GM21529 (cell line): ENCODE measurements around the gene SLX9.

ENCODE experiments used
- ATAC-seq: cut with Tn5 transposase; IDR thresholded peaks from one replicate; pipeline ENCODE4 v1.9.1; 2021; ENCODE audit not compliant: unreplicated experiment

The SLX9 gene

DNA sequence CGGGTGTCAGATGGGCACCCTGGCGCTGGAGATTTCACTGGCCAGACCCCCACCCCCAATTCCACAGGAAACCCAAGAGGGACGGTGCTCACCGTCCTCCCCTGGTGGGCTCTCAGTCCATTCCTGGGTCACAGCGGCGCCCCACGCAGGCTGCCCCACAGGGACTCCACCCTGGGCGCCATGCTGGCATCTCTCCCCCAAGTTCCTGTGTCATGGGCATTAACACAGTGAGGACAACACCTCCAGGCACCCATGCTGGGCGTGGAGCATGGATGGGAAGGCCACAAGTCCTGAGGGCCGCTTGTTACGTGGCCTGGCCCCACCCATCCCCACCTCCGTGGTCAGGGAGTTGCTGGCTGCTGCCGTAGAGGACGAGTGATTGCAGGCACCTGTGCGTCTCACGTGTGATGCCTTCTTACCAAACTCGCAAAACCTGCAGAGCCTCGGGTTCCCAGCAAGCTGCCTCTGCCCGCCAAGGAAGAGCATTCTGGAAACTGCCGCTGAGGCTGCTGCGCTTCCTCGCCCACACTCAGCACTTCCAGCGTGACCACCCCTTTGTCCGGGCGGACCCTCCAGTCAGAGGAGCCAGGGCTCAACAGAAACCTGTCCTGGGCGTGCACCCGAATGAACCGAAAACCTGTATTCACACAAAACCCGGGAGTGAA lies 60.3 kb downstream of the SLX9 start:
- ATAC-seq, result no peak

DNA sequence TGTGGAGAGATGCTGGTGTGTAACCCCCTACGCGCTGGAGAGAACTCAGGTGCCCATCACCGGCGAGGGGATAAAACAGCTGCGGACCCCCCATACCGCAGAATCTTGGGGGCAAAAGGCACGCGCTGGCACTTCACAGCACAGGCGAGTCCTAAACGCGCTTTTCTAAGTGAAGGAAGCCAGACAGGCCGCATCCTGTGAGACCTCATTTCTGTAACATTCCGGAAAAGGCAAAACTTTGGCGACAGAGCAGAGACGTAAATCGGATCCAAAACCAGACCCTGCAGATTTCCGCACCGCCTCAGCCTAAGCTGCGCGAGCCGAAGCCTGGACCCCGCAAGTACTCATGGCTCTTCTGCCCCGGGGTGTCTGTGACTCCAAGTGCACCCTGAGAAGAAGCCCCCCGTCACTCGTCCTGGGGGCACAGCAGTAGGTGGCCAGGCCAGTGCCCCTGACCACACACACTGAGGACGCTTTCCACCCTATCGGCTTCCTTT lies 60.9 kb downstream of the SLX9 start:
- no peak for ATAC-seq

DNA sequence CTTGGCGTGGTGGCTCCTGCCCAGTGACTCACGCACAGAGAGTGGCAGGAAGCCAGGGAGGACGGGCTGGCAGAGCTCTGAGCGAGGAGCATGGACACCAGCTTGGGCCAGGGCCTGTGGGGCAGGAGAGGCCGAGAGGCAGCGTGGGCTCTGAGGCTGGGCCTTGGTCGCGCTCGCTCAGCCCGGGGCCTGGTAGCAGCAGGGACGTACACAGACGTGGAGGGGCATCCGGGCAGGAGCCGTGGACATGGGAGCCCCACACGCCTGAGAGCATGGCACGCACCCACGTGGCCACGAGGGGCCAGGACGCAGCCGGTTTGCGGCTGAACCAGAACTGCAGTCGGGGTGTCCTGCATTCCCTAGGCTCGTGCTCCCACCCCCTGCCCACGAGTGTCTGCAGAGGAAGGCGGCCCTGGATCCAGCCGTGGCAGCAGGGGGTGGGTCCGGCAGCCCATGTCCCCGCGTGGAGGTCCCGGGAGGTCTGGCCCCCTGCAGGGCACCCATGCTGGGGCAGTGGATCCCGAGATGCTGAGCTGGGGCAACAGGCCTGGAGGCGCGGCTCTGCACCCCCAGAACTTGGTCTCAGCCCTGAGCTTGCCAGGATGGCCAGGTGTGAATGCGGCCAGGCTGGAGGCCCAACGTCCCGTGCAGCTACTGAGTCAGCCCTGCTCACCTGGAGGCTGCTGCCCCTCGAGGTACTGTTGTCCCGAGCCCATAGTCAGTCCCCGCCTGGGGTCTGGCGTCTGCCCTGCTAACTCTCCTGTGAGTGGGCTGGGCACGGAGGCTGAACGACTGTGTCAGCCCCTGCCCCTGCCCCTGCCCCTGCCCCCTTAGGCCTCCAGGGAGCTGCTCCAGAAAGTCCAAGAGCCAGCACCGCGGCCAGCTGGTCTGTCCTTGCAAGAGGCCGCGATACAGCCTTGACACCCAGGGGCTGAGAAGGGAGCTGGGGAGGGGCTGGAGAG lies 61.6 kb downstream of the SLX9 start:
- no peak for ATAC-seq

DNA sequence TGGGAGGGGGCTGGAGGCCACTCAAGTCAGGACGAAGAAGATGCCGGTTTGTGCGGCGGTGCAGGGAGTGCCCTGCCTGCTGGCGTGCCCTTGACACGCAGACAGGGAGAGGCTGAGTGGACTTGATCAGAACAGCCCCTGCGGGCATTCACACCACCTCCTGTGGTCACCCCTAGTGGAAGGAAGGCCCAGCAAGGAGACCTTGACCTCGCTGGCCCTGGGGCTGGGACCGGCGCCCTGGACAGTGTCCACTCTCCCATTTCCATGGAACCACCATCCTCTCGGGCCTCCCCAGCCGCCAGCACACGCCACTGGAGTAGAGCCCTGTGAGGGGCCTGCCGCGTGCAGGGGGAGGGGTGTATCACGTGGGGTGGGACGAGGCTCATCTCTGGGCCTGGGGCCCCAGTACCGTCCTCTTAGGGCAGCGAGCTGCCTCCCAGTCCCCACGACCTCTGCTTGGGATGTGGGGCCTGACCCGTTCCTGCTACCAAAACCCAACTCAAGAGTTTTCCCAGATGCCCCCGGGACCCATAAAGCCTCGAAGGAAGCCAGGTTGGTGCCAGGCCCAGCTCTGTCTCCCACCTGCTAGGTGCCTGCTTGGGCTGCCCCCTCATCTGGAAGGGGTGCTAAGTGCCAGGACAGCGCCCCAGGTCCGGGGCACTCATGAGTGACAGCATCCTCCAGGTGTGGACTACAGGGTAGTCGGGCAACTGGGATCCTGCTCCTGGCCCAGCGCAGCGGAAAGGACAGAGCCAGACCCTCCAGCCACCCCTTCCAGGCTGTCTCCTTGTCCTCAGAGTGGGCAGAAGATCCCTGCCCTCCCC lies 62.8 kb downstream of the SLX9 start:
- no peak for ATAC-seq

DNA sequence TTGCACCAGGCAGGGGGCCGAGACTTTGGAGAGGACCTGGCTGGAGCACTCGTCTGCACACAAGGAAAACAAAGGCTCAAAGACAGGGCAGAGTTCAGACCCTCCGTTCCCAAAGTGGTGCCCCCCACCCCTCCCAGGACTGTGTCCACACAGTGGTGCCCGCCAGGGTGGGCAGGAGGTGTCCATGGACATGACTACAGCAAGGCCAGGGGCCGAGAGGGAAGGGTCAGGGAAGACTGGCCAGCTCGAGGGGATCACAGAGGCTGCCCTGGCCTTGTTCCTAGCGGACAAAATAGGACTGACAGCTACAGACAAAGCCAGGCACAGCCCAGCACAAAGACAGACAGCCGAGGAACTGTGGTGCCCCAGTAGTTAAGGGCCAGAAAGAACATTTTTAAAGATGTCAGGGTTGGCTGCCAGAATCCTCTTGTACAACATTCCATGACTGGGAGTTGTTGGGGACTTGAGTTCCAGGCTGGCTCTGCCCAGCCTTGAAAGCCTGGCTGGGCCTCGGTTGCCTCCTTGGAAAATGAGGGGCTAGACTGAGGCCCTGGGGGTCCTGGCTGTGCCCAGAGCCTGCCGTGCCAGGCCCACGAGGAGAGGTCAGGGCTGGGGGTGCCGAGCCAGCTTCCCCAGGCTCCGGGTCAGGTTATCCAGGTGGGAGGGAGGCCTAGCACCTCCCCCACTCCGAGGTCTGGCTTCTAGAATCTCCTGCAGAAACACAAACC lies 63.7 kb downstream of the SLX9 start:
- no peak for ATAC-seq

DNA sequence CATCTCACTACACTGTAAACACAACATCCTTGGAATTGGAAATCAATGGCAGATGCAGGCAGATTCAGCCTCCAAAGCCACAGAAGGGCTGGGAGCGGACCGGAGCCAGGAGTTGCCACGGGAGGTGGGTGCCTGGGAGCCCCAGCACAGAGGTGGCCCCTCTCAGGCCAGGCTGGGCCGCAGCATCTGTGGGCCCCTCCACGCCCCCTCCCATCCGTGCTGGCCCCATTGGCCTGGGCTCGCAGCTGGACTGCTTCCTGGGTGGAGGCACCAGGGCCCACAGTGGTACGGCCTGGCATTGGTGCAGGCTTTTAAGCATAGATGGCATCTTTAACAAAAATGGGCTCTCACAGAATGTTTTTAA lies 64.2 kb downstream of the SLX9 start:
- ATAC-seq, result no peak

DNA sequence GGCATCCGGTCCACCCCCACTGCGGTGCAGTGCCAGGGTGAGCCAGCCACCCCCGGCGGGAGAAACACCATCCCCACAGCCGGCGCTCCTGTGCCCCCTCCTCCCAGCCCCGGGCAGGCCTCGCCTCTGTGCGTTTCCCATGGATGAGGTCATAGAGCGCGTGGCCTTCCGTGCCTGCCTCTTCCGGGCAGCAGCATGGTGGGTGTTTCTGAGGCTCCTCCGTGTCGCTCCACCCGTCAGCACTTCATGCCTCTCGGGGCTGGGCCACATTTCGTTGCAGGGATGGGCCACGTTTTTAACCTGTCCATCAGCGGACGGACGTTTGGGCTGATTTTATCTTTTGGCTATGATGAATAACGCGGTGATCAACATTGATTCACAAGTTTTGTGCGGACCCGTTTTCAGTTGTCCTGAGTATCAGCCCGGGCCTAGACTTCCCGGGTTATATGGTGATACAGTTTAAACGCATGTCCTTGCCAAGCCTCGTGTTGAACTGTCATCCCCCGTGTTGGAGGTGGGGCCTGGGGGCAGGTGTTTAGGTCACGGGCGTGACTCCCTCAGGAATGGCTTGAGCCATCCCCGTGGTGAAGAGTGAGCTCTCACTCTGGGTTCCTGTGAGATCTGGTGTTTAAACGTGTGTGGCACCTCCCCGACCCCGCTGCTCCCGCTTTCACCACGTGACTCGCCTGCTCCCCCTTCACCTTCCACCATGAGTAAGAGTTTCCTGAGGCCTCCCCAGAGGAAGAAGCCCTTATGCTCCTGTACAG lies 64.8 kb downstream of the SLX9 start:
- no peak for ATAC-seq

- no peak for ATAC-seq
These were observed 66.8 kb downstream of the SLX9 start for GRCh38 chr21:45006536-45007095.

GRCh38 chr21:45009616-45010015 lies 69.8 kb downstream of the SLX9 start:
- no peak for ATAC-seq

GRCh38 chr21:45010096-45010495 lies 70.3 kb downstream of the SLX9 start:
- no peak for ATAC-seq

GRCh38 chr21:45010860-45011259 lies 71.0 kb downstream of the SLX9 start:
- no peak for ATAC-seq

DNA sequence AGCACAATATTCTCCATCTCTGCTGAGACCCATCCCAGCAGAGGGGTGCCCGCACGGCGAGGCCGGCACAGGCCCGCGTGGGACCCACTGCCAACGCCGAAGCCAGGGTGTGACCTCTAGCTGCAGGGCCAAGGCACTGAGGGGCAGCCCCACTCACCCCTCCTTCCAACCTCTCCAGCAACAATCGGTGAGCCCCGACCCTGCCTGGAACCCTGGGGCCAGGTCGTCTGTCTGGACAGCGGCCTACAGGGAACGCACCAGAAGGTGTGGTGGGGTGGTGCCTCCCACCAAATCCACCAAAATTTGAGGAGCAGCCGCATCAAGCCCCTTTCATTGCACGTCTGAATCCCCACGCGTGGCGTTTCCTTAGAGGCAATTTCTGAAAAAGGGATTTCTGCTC lies 71.6 kb downstream of the SLX9 start:
- no peak for ATAC-seq

GRCh38 chr21:45011911-45012661 lies 72.3 kb downstream of the SLX9 start:
- ATAC-seq, result no peak

GRCh38 chr21:45012662-45013259 lies 72.9 kb downstream of the SLX9 start:
- ATAC-seq, result no peak

GRCh38 chr21:45013260-45013841 lies 73.5 kb downstream of the SLX9 start:
- ATAC-seq, result no peak

DNA sequence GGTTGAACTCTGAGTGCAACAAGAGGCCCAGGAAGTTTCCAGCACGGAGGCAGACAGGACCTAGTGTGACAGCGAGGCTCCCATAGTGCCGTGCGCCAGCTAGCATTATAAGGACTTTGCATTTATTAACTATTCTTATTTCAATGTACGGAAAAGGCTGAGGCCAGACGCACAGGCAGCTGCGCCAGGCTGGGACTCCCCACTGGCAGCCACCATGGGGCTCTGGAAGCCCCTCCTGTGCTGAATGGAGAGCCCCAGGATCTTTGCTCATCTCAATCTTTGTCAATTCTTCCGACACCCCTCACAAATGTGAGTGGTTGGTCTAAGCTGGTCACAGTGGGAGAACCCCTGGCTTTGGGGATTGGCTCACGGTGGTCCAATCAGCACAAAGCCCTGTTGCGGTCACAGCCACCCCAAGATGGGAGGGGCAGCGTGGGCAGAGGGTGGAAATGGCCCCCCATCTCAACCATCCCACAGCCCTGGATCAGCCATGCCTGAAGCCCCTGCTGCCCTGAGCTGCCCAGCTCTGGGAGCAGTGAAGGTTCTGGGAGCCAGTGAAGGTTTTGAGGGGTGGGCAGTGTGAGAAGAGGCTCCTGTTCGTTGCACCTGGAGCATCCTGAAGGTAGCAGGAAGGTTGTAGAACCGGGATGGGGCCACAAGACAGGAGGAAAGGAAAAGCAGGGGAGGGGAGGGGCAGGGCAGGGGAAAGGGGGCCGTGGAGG lies 75.1 kb downstream of the SLX9 start:
- no peak for ATAC-seq

GRCh38 chr21:45015469-45015860 lies 75.6 kb downstream of the SLX9 start:
- ATAC-seq, result no peak

DNA sequence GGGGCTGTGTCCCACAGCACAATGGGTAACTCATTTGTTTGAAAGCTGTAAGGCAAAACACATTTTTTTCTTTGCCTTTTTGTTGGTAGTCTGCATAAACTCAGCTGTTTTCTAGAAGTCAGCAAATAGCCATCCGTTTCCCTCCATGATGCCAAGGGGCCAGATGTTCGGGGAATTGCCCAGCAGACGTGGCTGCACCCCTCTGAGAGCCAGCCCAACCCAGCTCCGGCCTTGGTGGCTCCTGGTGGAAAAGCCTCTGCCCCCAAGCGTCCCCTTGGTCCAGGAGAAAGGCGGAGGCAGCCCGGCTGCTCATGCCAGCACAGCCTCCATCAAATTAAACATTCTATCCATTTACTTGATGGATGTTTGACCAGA lies 76.2 kb downstream of the SLX9 start:
- ATAC-seq, result no peak
